ENCODE data around the gene C2CD4D.

- TF ChIP-seq YY1 (IDR thresholded peaks at IDR 0.05; ENCODE audit: insufficient read depth, insufficient read length) = no peak
- no peak for TF ChIP-seq ZNF274 (IDR thresholded peaks at IDR 0.05; ENCODE audit: low read depth, low read length)
These were observed 1.2 kb downstream of the C2CD4D start for GRCh38 chr1:151838222-151839081.
